ENCODE measurements around the gene OVCH1.

OVCH1 gene

DNA sequence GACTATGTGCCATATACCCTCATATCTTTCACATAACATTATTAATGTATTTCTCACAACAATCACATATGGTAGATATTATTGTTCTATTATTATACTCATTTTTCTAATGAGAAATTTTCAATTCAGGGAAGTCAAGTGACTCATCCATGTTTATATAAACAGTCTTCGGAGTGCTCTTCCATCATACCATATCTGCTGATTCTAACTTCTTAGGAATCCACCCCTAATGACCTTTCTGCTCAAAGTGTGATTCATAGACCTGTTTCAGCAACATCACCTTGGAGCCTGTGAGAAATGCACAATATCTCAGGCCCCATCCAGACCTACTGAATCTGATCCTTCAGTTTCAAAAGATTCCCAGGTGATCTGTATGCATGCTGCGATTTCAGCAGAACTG lies 39.8 kb upstream of the OVCH1 start:
- no peak overlapping the region for H3K4me3 ChIP-seq (ENCODE audit: low read depth, low read length)
- DNase-seq (ENCODE audit: low read depth), result peak; percentile 66
- TF ChIP-seq CTCF (conservative IDR thresholded peaks at IDR 0.05; ENCODE audit: low read depth, low read length), result no peak

- no peak for TF ChIP-seq CTCF (conservative IDR thresholded peaks at IDR 0.05; ENCODE audit: low read depth, low read length)
- peak; percentile 85 for DNase-seq (ENCODE audit: low read depth)
- no peak overlapping the region for H3K4me3 ChIP-seq (ENCODE audit: low read depth, low read length)
Observed at GRCh38 chr12:29534935-29535334, 37.4 kb upstream of the OVCH1 start.

GRCh38 chr12:29533815-29534489 lies 36.5 kb upstream of the OVCH1 start:
- H3K4me3 ChIP-seq (ENCODE audit: low read depth, low read length), result no peak overlapping the region
- no peak for DNase-seq (ENCODE audit: low read depth)
- TF ChIP-seq CTCF (conservative IDR thresholded peaks at IDR 0.05; ENCODE audit: low read depth, low read length), result no peak

DNA sequence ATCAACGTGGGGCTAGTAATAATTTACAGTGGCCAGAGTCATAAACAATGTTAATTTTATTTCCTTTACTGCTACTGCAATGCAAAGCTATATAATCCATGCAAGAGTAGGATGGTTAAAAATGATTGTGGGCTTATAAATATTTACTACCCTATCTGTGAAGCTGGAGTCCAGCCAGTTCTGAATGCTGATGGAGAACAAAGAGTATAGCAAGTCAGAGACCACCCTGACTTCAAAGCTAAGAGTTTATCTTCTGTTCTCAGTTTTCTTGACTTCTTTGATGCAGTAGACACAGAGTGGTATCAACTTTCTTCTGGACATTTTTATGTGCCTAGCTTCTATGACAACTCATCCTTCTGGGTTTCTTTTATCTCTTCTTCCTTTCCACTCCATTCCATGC lies 34.0 kb upstream of the OVCH1 start:
- no peak for DNase-seq (ENCODE audit: low read depth)
- TF ChIP-seq CTCF (conservative IDR thresholded peaks at IDR 0.05; ENCODE audit: low read depth, low read length), result no peak
- H3K4me3 ChIP-seq (ENCODE audit: low read depth, low read length), result no peak overlapping the region

- no peak for DNase-seq (ENCODE audit: low read depth)
- no peak overlapping the region for H3K4me3 ChIP-seq (ENCODE audit: low read depth, low read length)
- no peak for TF ChIP-seq CTCF (conservative IDR thresholded peaks at IDR 0.05; ENCODE audit: low read depth, low read length)
Observed at GRCh38 chr12:29530436-29530835, 33.0 kb upstream of the OVCH1 start.

DNA sequence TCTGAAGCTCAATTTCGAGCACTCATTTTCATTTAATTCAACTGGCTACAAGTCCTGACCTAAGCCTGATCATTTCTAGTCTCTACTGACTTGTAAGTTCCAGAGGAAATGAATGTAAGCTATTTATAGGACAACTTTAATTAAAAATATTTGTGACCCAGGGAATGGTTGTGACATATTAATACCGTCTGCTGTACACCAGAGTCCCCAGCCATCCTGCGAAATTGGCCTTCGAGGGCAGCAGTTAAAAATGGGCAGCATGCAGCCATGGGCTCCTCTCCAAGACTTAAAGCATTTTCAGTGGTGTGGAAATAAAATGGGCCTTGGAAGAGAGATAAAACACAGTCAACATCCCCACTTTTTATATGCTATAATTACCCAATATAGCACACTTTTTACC lies 30.7 kb upstream of the OVCH1 start:
- DNase-seq (ENCODE audit: low read depth), result no peak
- no peak for TF ChIP-seq CTCF (conservative IDR thresholded peaks at IDR 0.05; ENCODE audit: low read depth, low read length)
- no peak overlapping the region for H3K4me3 ChIP-seq (ENCODE audit: low read depth, low read length)

GRCh38 chr12:29521951-29522350 lies 24.5 kb upstream of the OVCH1 start:
- no peak overlapping the region for H3K4me3 ChIP-seq (ENCODE audit: low read depth, low read length)
- peak; percentile 78 for DNase-seq (ENCODE audit: low read depth)
- TF ChIP-seq CTCF (conservative IDR thresholded peaks at IDR 0.05; ENCODE audit: low read depth, low read length), result no peak
